ENCODE data around the gene FAM151B.
"Not testable (repeated sequence)": the region's sequence is repeated elsewhere in the genome, so short reads cannot be mapped to it uniquely, and the experiment has no call there.

The FAM151B gene

DNA sequence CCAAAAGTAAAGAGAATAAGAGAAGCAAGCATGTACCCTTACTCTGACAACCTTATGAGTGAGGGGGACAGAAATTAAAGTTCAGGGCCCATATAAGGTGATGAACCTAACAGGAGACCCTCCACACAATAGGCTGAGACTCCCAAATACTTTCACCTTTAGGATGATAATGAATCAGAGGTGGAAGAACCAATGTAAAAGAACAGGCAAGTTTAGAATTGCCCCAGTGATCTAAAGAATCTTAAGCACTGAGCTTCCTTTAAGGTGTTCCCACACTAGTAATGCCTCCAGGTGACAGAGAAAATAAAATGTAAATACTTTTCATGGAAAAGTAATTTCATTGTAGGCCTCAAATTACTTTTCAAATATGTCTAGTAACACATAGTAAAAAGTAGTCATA, 8.2 kb upstream of the FAM151B start:
- Histone ChIP-seq H3K4me3 (ENCODE audit: low read length) (no peak overlapping the region), H3K27ac (ENCODE audit: low read length) (no peak overlapping the region), H3K36me3 (ENCODE audit: control insufficient read depth, insufficient read depth, low read length) (no peaks in the 10 kb centered on the region; the same call in 1 of the 2 replicates), H3K4me1 (ENCODE audit: control insufficient read depth, insufficient read depth, low read length) (no peaks in the 10 kb centered on the region), H3K27me3 (ENCODE audit: control insufficient read depth, insufficient read depth, low read length) (no peaks in the 10 kb centered on the region), H3K9me3 (ENCODE audit: control insufficient read depth, insufficient read depth, low read length) (no peaks in the 10 kb centered on the region; the same call in 1 of the 2 replicates)
- DNase-seq (ENCODE audit: low read depth, low spot score): no peak

DNA sequence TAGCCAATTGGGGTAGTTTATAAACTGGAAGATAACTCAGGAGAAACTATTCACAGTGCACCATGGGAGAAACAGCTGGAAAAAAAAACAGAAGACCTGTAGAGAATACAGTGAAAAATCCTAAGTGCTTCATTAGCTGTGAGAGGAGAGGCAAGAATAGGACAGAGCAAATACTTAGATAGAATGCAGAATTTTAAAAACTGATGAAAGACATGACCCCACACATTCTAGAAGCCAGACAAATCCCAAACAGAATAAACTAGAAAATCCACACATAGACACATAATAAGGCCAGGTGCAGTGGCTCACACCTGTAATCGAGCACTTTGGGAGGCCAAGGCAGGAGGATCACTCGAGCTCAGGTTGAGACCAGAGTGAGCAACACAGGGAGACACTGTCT, 7.5 kb upstream of the FAM151B start:
- H3K36me3 ChIP-seq (ENCODE audit: control insufficient read depth, insufficient read depth, low read length): no peaks in the 10 kb centered on the region; the same call in 1 of the 2 replicates

DNA sequence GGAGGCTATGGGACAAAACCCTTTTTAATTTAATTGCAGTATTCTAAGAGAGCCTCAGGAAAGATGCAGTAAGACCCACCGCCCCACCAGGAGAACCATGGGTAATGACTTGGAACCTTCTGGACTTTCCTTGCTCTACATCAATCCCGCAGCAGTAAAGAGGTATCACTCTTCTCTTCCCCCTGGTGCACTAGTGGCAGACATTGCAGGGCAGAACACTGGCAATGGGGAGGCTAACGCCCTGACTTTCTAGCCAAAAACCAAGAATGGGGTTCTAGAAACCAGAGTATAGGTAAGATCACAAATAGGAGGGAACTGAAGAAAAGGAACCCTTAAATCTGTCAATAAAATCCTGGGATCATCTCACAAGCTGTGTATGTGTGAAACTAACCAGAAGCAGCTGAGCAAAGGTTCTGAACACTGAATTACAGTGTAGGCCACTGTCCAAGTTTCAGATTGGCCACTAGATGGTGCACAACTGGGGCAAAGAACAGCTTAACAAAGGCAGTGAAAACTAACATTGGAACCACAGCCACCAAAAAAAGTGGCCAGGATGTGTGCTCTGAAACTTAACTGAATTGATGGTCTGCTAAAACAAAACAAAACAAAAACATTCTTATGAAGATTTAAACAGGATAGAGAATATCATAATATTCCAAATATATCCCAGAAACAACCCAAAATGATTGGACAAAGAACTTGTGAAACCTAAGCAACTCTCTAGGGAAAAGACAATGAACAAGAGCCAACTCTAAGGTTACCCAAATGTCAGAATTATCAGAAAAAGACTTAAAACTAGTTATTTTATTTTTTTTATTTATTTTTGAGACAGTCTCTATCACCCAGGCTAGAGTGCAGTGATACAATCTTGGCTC, 6.6 kb upstream of the FAM151B start:
- Histone ChIP-seq H3K27ac (ENCODE audit: low read length) (no peak overlapping the region), H3K36me3 (ENCODE audit: control insufficient read depth, insufficient read depth, low read length) (no peaks in the 10 kb centered on the region; the same call in 1 of the 2 replicates), H3K4me3 (ENCODE audit: low read length) (no peak overlapping the region), H3K9me3 (ENCODE audit: control insufficient read depth, insufficient read depth, low read length) (no peaks in the 10 kb centered on the region; the same call in 1 of the 2 replicates), H3K27me3 (ENCODE audit: control insufficient read depth, insufficient read depth, low read length) (no peaks in the 10 kb centered on the region), H3K4me1 (ENCODE audit: control insufficient read depth, insufficient read depth, low read length) (no peaks in the 10 kb centered on the region)
- DNase-seq (ENCODE audit: low read depth, low spot score): peak; percentile 35
- no CpG with 5 or more reads among the region's 3 CpGs for WGBS (ENCODE audit: insufficient coverage, insufficient read length)

More for the DNA sequence above, 7.5 kb upstream of the FAM151B start:
- DNase-seq (ENCODE audit: low read depth, low spot score): no peak
- Histone ChIP-seq H3K4me1 (ENCODE audit: control insufficient read depth, insufficient read depth, low read length) (no peaks in the 10 kb centered on the region), H3K27ac (ENCODE audit: low read length) (no peak overlapping the region), H3K9me3 (ENCODE audit: control insufficient read depth, insufficient read depth, low read length) (no peaks in the 10 kb centered on the region; the same call in 1 of the 2 replicates), H3K4me3 (ENCODE audit: low read length) (no peak overlapping the region), H3K27me3 (ENCODE audit: control insufficient read depth, insufficient read depth, low read length) (no peaks in the 10 kb centered on the region)
- no CpG with 5 or more reads among the region's 2 CpGs for WGBS (ENCODE audit: insufficient coverage, insufficient read length)

GRCh38 chr5:80482578-80482977, 5.3 kb upstream of the FAM151B start:
- no peak overlapping the region for H3K27ac ChIP-seq (ENCODE audit: low read length)
- whole genome bisulfite sequencing (ENCODE audit: insufficient coverage, insufficient read length): no CpG with 5 or more reads among the region's 4 CpGs

GRCh38 chr5:80483636-80484232, 4.2 kb upstream of the FAM151B start:
- Histone ChIP-seq H3K4me1 (ENCODE audit: control insufficient read depth, insufficient read depth, low read length) (no peaks in the 10 kb centered on the region), H3K4me3 (ENCODE audit: low read length) (no peak overlapping the region), H3K27me3 (ENCODE audit: control insufficient read depth, insufficient read depth, low read length) (no peaks in the 10 kb centered on the region), H3K27ac (ENCODE audit: low read length) (no peak overlapping the region), H3K9me3 (ENCODE audit: control insufficient read depth, insufficient read depth, low read length) (no peaks in the 10 kb centered on the region; the same call in 1 of the 2 replicates), H3K36me3 (ENCODE audit: control insufficient read depth, insufficient read depth, low read length) (no peaks in the 10 kb centered on the region; the same call in 1 of the 2 replicates)
- no CpG with 5 or more reads among the region's 3 CpGs for WGBS (ENCODE audit: insufficient coverage, insufficient read length)
- DNase-seq (ENCODE audit: low read depth, low spot score): no peak

More at GRCh38 chr5:80482578-80482977, 5.3 kb upstream of the FAM151B start:
- H3K36me3 ChIP-seq (ENCODE audit: control insufficient read depth, insufficient read depth, low read length): no peaks in the 10 kb centered on the region; the same call in 1 of the 2 replicates
- H3K9me3 ChIP-seq (ENCODE audit: control insufficient read depth, insufficient read depth, low read length): no peaks in the 10 kb centered on the region; the same call in 1 of the 2 replicates
- no peak overlapping the region for H3K4me3 ChIP-seq (ENCODE audit: low read length)
- no peaks in the 10 kb centered on the region for H3K4me1 ChIP-seq (ENCODE audit: control insufficient read depth, insufficient read depth, low read length)
- DNase-seq (ENCODE audit: low read depth, low spot score): no peak
- no peaks in the 10 kb centered on the region for H3K27me3 ChIP-seq (ENCODE audit: control insufficient read depth, insufficient read depth, low read length)

DNA sequence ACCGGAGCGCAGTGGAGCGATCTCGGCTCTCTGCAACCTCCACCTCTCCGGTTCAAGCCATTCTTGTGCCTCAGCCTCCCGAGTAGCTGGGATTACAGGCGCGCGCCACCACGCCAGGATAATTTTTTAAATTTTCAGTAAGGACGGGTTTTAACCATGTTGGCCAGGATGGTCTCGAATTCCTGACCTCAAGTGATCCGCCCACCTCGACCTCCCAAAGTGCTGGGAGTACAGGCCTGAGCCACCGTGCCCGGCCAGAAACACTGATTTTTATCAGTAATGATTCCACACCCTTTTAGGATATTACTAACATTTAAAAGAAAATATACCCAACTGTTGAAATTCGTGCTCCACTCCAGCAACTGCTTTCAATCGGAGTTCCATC, 464 bp upstream of the FAM151B start:
- Histone ChIP-seq H3K27ac (ENCODE audit: low read length) (no peak overlapping the region), H3K9me3 (ENCODE audit: control insufficient read depth, insufficient read depth, low read length) (no peaks in the 10 kb centered on the region; the same call in 1 of the 2 replicates)
- WGBS (ENCODE audit: insufficient coverage, insufficient read length): no CpG with 5 or more reads among the region's 18 CpGs

GRCh38 chr5:80491296-80491695, 3.4 kb downstream of the FAM151B start:
- no peaks in the 10 kb centered on the region for H3K27me3 ChIP-seq (ENCODE audit: control insufficient read depth, insufficient read depth, low read length)
- WGBS (ENCODE audit: insufficient coverage, insufficient read length): no CpG with 5 or more reads among the region's 3 CpGs
- no peaks in the 10 kb centered on the region for H3K4me1 ChIP-seq (ENCODE audit: control insufficient read depth, insufficient read depth, low read length)
- no peaks in the 10 kb centered on the region for H3K36me3 ChIP-seq (ENCODE audit: control insufficient read depth, insufficient read depth, low read length)
- no peak overlapping the region for H3K27ac ChIP-seq (ENCODE audit: low read length)
- H3K9me3 ChIP-seq (ENCODE audit: control insufficient read depth, insufficient read depth, low read length): no peaks in the 10 kb centered on the region
- no peak for DNase-seq (ENCODE audit: low read depth, low spot score)
- no peak overlapping the region for H3K4me3 ChIP-seq (ENCODE audit: low read length)

More for the DNA sequence above, 464 bp upstream of the FAM151B start:
- no peaks in the 10 kb centered on the region; the same call in 1 of the 2 replicates for H3K36me3 ChIP-seq (ENCODE audit: control insufficient read depth, insufficient read depth, low read length)
- DNase-seq (ENCODE audit: low read depth, low spot score): no peak
- no peaks in the 10 kb centered on the region for H3K4me1 ChIP-seq (ENCODE audit: control insufficient read depth, insufficient read depth, low read length)
- no peaks in the 10 kb centered on the region for H3K27me3 ChIP-seq (ENCODE audit: control insufficient read depth, insufficient read depth, low read length)
- H3K4me3 ChIP-seq (ENCODE audit: low read length): peak overlapping the region; percentile 21; the same call in 1 of the 2 replicates

GRCh38 chr5:80492741-80493140, 4.8 kb downstream of the FAM151B start:
- Histone ChIP-seq H3K9me3 (ENCODE audit: control insufficient read depth, insufficient read depth, low read length) (no peaks in the 10 kb centered on the region), H3K27me3 (ENCODE audit: control insufficient read depth, insufficient read depth, low read length) (no peaks in the 10 kb centered on the region), H3K4me3 (ENCODE audit: low read length) (no peak overlapping the region), H3K4me1 (ENCODE audit: control insufficient read depth, insufficient read depth, low read length) (no peaks in the 10 kb centered on the region), H3K27ac (ENCODE audit: low read length) (no peak overlapping the region), H3K36me3 (ENCODE audit: control insufficient read depth, insufficient read depth, low read length) (no peaks in the 10 kb centered on the region)
- no peak for DNase-seq (ENCODE audit: low read depth, low spot score)
- no CpG with 5 or more reads among the region's 3 CpGs for WGBS (ENCODE audit: insufficient coverage, insufficient read length)

DNA sequence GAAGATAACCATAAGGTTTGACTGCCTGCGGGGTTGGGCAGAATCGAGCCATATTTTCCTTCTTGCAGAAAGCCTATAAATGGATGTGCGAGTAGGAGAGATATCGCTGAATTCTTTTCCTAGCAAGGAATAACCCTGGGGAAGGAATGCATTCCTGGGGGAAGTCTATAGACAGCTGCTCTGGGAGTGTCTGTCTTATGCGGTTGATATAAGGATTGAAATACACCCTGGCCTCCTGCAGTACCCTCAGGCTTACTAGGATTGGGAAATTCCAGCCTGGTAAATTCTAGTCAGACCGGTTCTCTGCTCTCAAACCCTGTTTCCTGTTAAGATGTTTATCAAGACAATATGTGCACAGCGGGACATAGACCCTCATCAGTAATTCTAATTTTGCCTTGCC, 5.5 kb downstream of the FAM151B start:
- H3K9me3 ChIP-seq (ENCODE audit: control insufficient read depth, insufficient read depth, low read length); H3K4me3 ChIP-seq (ENCODE audit: low read length); H3K36me3 ChIP-seq (ENCODE audit: control insufficient read depth, insufficient read depth, low read length); H3K4me1 ChIP-seq (ENCODE audit: control insufficient read depth, insufficient read depth, low read length); H3K27ac ChIP-seq (ENCODE audit: low read length); DNase-seq (ENCODE audit: low read depth, low spot score); H3K27me3 ChIP-seq (ENCODE audit: control insufficient read depth, insufficient read depth, low read length): not testable (repeated sequence)
- WGBS (ENCODE audit: insufficient coverage, insufficient read length): no CpG with 5 or more reads among the region's 7 CpGs

DNA sequence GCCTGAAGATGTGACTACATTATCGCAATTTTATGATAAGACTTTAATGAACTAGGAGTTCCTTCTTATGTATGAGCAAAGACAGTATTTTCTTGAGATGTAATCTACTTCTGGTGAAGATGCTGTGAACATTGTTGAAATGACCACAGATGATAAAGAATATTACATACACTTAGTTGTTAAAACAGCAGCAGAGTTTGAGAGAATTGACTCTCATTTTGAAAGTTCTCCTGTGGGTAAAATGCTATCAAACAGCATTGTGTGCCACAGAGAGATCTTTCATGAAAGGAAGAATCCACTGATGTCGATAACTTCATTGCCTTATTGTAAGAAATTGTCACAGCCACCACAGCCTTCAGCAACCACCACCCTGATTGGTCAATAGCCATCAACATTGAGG, 8.0 kb downstream of the FAM151B start:
- H3K36me3 ChIP-seq (ENCODE audit: control insufficient read depth, insufficient read depth, low read length): no peaks in the 10 kb centered on the region
- H3K4me3 ChIP-seq (ENCODE audit: low read length): no peak overlapping the region
- WGBS (ENCODE audit: insufficient coverage, insufficient read length): no CpG with 5 or more reads among the region's 2 CpGs
- H3K27ac ChIP-seq (ENCODE audit: low read length): no peak overlapping the region
- no peaks in the 10 kb centered on the region for H3K9me3 ChIP-seq (ENCODE audit: control insufficient read depth, insufficient read depth, low read length)
- DNase-seq (ENCODE audit: low read depth, low spot score): no peak
- no peaks in the 10 kb centered on the region for H3K4me1 ChIP-seq (ENCODE audit: control insufficient read depth, insufficient read depth, low read length)
- H3K27me3 ChIP-seq (ENCODE audit: control insufficient read depth, insufficient read depth, low read length): no peaks in the 10 kb centered on the region

All from iPS DF 6.9 (cell line).